Stimulated activated CD8-positive, alpha-beta memory T cell treated with anti-CD3 and anti-CD28 coated beads, Interleukin-12 subunit alpha, Interleukin-12 subunit beta, amount 100 ng/mL, for 24 hours (primary cell): ENCODE measurements around the gene PSMD6.

ENCODE experiments used
- DNase-seq: peaks from one replicate; pipeline ENCODE4 v3.0.0-alpha.2; 2020; ENCODE audit errors: extremely low read depth

Gene PSMD6

GRCh38 chr3:64008487-64009351 lies 14.6 kb downstream of the PSMD6 start:
- no peak for DNase-seq

GRCh38 chr3:64008017-64008416 lies 15.3 kb downstream of the PSMD6 start:
- no peak for DNase-seq

- no peak for DNase-seq
Observed at GRCh38 chr3:64003589-64003988, 19.7 kb downstream of the PSMD6 start.

- DNase-seq = no peak
Observed at GRCh38 chr3:64002233-64002632, 21.1 kb downstream of the PSMD6 start.

GRCh38 chr3:64000453-64001055 lies 22.7 kb downstream of the PSMD6 start:
- DNase-seq = no peak

GRCh38 chr3:63998852-63999754 lies 24.2 kb downstream of the PSMD6 start:
- no peak for DNase-seq

- DNase-seq = no peak
Observed at GRCh38 chr3:63995086-63995485, 28.2 kb downstream of the PSMD6 start.

GRCh38 chr3:63993653-63994079 lies 29.6 kb downstream of the PSMD6 start:
- DNase-seq = no peak

GRCh38 chr3:63992516-63993209 lies 30.6 kb downstream of the PSMD6 start:
- no peak for DNase-seq

- DNase-seq = no peak
Observed at GRCh38 chr3:63991666-63992065, 31.6 kb downstream of the PSMD6 start.

- DNase-seq = no peak
Observed at GRCh38 chr3:63990733-63991132, 32.6 kb downstream of the PSMD6 start.

- DNase-seq = no peak
Observed at GRCh38 chr3:63990204-63990603, 33.1 kb downstream of the PSMD6 start.

- DNase-seq = no peak
Observed at GRCh38 chr3:63988943-63989342, 34.4 kb downstream of the PSMD6 start.

- no peak for DNase-seq
Observed at GRCh38 chr3:63986831-63987230, 36.5 kb downstream of the PSMD6 start.

GRCh38 chr3:63986146-63986545 lies 37.1 kb downstream of the PSMD6 start:
- no peak for DNase-seq

GRCh38 chr3:63984391-63984790 lies 38.9 kb downstream of the PSMD6 start:
- no peak for DNase-seq

- DNase-seq = no peak
Observed at GRCh38 chr3:63981980-63982379, 41.3 kb downstream of the PSMD6 start.

- DNase-seq = no peak
Observed at GRCh38 chr3:63980830-63981498, 42.3 kb downstream of the PSMD6 start.

GRCh38 chr3:63980019-63980418 lies 43.3 kb downstream of the PSMD6 start:
- DNase-seq = no peak

- no peak for DNase-seq
Observed at GRCh38 chr3:63979093-63979885, 44.0 kb downstream of the PSMD6 start.
